T47D (cell line): ENCODE results near the gene NCKAP5L.
"Not testable (repeated sequence)": the region's sequence is repeated elsewhere in the genome, so short reads cannot be mapped to it uniquely, and the experiment has no call there.

Source experiments
- DNase-seq, 2 experiments: peaks; one replicate each; pipeline versions ENCODE4 v3.0.0 to v3.0.0-alpha.2; 2011 to 2012; ENCODE audit warnings: low read depth in 1 of 2, low spot score in 1 of 2
- JUND ChIP-seq: IDR thresholded peaks from 2 replicates; pipeline ENCODE4 v1.6.1; 2012; ENCODE audit warnings: low read depth
- in situ Hi-C: cut with HindIII; loops from 2 replicates; pipeline ENCODE4 v1.10.0; 2016; ENCODE audit warnings: low sequenced_read_pairs, low pct_unique_long_range_greater_than_20kb

The NCKAP5L gene

DNA sequence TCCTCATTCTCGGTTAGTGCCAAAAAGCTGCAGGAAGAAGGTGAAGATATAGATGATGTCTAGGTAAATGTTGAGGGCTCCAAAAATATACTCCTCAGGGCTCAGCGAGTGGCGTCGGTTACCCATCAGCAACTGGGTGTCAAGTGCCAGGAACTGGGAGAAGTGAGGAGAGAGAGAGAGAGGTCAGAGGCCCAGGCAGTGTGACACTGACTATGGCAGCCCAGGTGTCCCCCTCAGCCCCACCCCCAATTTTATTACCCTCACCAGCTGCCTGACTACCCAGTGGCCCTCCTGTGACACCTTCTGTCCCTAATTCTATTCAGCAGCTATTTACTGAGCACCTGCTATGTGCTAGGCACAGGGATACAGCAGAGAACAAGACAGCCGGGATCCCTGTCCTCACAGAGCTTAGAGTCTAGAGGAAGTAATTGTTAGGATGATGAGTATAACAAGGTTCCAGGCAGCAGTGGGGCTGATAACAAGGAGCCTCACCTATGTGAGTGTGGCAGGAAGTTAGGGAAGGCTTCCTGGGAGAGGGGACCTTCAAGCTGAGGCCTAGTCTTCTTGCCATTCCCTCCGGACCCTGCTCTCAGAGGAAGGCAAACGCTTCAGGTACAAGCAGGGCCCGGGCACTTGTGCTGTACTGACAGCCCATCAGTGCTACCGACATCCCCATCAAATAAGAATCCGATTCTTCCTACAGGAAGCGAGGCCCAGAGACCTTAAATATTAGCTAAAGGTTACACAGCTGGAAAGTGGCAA, 42.5 kb upstream of the NCKAP5L start:
- in situ Hi-C loops: no loop called here
- no peak for DNase-seq
- TF ChIP-seq JUND: no peak

DNA sequence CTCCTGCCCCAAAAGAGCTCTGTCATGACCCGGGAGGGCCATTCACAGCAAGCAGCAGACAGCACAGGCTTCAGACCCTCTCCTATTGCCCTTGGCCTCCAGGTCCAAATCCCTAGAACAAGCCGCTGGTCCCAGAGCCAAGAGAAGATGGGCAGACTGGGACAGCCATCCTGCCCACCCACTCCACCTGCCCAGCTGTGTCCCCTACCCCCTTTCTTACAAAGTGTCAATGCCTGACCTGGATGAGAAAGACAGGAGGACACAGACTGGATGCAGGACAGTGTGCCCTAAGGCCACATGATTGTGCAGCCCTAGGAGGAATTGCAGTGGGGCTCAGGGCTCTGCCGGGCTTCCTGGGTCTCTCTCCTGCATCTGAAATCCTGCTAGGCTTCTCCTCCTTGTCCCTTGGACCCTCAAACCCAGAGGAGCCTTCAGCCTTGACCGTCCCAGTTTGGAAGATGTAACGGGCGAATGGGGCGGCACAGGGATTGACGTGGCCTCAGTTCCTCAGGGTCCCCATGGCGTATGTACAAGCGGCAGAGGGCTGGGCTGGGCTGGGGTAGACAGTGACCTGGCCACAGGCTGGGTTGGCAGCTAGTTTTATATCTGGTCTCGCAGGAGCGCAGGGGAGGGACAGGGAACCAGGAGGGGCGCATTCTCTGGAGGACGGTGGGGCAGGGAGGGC, 41.7 kb upstream of the NCKAP5L start:
- in situ Hi-C loops: no loop called here
- TF ChIP-seq JUND: no peak
- DNase-seq: no peak

DNA sequence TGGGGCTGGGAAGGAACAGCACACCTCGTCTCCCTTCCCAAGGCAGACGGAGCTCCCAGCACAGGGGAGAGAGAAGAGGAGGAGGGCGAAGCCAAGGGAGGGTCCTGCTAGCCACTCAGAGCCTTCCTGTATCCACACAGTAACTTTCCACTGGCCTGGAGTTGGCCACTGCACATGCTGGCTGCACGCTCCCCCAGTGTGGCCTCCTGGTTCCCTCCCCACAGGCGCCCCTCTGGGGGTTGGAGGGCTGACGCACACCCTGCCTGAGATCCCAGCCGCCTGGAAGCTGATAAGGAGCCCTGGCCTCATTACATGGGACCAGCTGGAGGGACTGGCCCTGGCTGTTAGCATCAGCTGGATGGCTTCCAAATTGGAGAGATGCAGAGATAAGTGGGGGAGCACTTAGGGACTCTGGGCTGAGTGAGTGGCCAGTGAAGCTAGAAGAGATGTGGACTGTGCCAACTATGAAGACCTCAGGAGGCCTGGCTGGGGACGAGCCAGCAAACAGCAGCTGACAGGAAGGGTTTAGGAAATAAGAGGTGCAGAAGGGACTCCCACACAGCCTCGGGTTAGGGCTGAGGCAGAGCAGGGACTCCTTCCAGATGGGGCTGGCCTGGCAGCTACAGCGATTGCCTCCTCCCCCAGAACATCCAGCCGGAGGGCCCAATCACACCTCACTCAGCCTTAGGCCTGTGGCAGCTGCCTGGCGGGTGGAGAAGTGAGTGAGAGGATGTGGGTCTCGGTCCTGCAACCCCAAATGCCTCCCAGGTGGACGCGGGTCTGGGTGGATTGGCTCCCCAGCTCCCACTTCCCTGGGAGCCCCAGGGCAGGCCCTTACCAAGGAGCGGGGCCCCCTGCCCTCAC, 41.0 kb upstream of the NCKAP5L start:
- in situ Hi-C loops: no loop called here

DNA sequence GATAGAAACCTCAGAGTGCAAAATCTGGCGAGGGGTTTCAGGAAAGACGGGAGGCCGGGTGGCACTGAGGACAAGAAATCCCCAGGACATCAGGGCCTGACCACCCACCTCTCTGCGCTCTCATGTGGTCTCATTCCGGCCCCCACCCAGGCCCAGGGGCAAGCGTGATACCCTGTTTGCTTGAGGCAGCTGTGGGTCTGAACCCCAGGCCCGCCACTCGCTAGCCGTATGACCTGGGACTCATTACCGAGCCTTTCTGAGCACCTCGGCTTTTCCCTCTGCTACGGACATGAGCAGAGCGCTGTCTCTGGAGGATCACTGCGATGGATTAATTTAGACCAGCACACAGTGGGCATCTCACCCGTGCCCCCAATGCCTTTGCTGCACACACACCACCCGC, 40.2 kb upstream of the NCKAP5L start:
- in situ Hi-C loops: no loop called here
- DNase-seq: no peak
- TF ChIP-seq JUND: no peak

More for the DNA sequence above, 41.0 kb upstream of the NCKAP5L start:
- DNase-seq: peak in 1 of 2 experiments; percentile 65
- TF ChIP-seq JUND: no peak

DNA sequence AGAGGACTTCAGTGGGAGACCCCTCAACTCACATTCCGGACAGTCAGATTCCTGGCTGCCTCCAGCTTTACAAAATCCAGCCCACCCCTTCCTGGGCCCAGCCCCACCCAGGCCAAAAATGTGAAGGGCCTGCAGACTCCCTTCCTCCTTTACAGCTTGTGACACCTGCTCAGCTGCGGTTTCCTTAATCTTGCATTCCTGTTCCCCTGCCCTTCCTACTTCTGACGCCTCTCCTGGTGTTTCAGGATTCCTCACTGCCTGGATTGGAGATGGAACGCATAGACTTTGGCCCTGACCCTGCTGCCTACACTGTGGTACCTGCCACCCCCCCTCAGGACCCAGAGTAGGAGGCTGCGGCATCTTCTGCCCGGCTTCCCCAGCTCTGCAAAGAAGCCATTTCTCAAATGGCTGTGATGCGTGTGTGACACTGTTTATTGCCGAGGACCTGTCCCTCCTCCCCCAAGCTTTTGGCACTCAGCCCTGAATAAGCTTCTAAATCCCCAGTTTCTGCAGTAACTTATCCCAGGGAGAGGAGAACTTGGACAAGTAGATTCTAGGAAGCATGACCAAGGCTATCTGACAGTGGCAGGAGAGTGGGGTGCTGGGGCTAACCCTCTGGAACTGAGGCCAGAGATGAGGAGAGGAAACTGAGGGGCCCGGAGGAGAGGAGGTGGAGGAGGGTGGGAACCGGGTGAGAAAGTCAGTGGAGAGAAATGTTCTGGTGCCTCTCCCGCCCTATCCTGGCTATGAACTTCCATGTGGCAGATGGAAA, 39.5 kb upstream of the NCKAP5L start:
- in situ Hi-C loops: no loop called here
- DNase-seq: peak in 1 of 2 experiments; percentile 52
- TF ChIP-seq JUND: no peak

DNA sequence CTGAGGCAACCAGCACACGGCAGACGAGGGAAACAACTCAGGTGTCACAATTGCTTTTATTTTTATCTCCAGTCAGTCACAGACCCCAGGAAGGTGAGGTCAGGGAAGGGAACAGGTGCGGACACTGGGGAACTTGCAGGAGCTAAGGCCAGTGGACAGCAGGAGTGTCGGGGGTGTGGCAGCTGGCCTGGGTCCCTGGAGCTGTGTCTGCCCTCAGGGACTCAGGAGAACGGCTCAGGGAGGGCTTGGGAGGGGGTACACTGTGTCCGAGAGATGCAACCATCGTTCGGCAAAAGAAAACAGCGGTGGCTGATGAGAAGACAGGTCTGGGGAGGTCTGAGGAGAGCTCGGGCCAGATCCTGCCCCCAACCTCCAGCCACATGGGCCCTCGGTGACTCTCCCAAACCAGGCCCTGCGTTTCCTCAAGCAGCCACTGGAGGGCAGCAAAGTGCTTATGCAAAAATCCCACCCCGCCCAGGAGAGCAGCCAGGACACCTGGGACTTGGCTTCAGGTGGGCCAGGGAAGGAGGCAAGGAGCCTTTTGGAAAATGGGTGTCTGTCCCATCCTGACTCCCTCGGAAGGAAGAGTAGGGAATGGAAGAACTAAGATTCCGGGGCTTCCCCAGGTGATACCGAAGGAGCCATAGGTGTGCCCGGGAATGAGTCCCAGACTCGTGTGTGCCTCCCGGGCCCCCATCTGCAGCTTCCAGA, 38.8 kb upstream of the NCKAP5L start:
- in situ Hi-C loops: no loop called here
- peak; percentile 85 to 87 for DNase-seq

DNA sequence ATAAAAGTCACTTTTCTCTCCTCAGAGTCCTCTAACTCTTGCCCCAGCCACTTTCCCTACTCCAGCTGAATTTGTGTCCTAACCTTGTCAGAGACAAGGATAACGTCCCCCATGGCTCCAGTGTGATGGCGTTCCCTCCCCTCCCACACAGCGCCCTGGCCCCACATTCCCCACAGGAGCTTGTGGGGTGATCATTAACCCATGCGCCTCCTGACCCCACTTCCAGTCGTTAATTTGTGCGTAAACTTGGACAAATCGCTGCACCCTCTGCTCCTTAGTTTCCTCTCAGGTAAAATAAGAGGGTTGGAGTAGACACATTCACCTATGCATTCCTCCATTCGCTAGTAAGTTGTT, 37.5 kb upstream of the NCKAP5L start:
- no peak for TF ChIP-seq JUND
- in situ Hi-C loops: no loop called here
- DNase-seq: no peak

More for the DNA sequence above, 38.8 kb upstream of the NCKAP5L start:
- no peak for TF ChIP-seq JUND

DNA sequence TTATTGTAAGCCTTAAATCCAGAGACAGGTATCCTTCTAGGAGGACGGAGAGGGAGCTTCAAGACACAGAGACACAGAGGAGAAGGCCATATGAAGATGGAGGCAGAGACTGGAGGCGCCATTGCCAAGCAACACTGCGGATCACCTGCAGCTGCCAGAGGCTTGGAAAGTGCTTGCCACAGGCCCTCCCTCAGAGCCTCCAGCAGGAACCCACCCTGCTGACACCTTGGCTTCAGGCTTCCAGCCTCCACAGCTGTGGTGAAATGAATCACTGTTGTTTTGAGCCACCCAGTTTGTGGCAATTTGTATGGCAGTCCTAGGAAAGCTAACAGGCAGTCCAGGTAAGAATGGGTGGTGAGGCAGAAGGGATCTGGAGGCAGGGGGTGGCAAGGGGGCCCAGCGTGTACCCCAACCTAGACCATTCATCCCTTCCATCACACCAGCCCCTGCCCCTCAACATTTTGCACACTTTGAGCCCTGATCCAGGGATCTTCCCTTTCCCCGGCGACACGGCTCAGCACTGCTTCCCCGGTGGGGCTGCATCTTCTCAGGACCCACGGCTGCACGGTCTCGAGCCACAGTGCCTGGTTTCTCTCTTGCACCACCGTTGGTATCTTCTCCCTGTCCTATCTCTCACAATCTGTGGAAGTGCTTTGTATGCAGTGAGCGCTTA, 37.0 kb upstream of the NCKAP5L start:
- in situ Hi-C loops: no loop called here
- no peak for DNase-seq
- TF ChIP-seq JUND: no peak

DNA sequence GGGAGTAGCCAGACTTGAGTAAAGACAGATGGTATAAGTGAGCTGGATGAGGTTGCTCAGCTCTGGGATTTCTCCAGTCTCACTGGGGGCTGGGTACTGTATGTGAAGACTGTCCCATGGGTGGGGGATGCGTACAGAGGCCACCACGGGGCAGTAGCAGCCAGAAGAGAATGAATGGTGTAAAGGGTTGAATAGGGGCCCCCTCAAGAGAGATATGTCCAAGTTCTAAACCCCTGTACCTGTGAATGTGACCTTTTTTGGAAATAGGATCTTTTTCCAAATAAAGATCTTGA, 36.5 kb upstream of the NCKAP5L start:
- in situ Hi-C loops: no loop called here
- TF ChIP-seq JUND: no peak
- no peak for DNase-seq

DNA sequence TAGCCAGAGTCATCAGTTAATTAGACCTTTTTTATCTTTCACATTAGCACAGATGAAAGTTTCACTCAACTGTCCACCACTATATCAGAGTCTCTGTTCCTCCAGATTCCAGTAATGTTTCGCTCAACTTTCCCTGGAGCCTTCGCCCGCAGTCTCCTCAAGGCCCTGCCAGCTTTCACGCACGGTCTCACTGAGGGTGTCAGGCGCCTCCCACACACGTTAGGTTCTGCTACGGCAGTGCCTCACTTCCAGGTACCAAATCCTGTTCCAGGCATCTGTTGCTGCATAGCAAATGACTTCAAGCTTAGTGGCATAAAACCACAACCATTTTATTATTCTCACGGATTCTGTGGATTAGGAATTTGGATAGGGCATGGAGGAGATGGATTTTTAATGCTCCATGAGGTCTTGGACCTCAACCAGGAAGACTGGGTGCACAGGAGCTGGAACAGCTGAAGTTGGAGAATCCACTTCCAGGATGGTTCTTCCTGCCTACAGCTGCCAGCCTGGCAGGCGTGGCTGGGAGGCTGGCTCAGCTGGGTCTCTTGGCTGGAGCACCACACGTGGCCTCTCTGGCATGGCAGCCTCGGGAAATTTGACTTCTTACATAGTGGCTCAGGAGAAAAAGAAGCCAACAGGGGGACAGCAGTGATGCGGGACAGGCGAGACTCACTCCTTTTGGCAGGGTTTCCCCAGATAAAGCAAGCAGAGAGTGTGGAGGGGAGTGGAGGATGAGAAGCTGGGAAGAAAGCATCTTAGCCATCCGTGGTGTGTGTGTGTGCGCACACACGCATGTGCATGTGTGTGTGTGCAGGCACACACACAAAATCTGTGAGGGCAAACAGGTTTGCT, 36.0 kb upstream of the NCKAP5L start:
- no peak for TF ChIP-seq JUND
- in situ Hi-C loops: no loop called here
- DNase-seq: no peak

DNA sequence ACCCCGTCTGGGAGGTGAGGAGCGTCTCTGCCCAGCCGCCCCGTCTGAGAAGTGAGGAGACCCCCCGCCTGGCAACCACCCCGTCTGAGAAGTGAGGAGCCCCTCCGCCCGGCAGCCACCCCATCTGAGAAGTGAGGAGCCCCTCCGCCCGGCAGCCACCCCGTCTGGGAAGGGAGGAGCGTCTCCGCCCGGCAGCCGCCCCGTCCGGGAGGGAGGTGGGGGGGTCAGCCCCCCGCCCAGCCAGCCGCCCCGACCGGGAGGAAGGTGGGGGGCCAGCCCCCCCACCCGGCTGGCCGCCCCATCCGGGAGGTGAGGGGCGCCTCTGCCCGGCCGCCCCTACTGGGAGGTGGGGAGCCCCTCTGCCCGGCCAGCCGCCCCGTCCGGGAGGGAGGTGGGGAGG, 32.7 kb upstream of the NCKAP5L start:
- DNase-seq, in situ Hi-C loops: not testable (repeated sequence)

DNA sequence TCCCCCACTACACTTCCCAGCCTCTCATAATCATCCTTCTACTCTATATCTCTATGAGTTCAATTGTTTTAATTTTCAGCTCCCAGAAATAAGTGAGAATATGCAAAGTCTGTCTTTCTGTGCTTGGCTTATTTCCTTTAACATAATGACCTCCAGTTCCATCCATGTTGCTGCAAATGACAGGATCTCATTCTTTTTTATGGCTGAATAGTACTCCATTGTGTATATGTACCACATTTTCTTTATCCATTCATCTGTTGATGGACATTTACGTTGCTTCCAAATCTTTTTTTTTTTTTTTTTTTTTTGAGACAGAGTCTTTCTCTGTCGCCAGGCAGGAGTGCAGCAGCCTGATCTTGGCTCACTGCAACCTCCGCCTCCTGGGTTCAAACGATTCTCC, 27.7 kb upstream of the NCKAP5L start:
- DNase-seq, in situ Hi-C loops: not testable (repeated sequence)
